Thyroid gland (tissue), 4 donors: Measurements from ENCODE around the gene KAT7.

ENCODE experiments used
- CTCF ChIP-seq, 6 experiments: fragments of 200-600 bp in 3 of 6; fragments of 450-650 bp in 3 of 6; sonication (generic) in 3 of 6; IDR thresholded peaks; one replicate each; pipeline ENCODE4 v1.5.1; 2016 to 2019; ENCODE audit warnings: antibody characterized with exemption in 6 of 6, mild to moderate bottlenecking in 2 of 6, inconsistent platforms in 1 of 6, moderate library complexity in 1 of 6
- POLR2A ChIP-seq, 2 donors: fragments of 450-650 bp; IDR thresholded peaks; one replicate each; pipeline ENCODE4 v1.6.1; 2017; ENCODE audit warnings: antibody characterized with exemption in 2 of 2, mild to moderate bottlenecking in 2 of 2, moderate library complexity in 1 of 2

GRCh38 chr17:49823614-49824013 is 35.1 kb downstream of the KAT7 start:
- TF ChIP-seq CTCF (IDR thresholded peaks at IDR 0.05) (no peak), POLR2A (IDR thresholded peaks at IDR 0.05) (no peak)
